HCT116 (cell line): ENCODE measurements around the gene RNF169. TPM values are rescaled to one million over a fixed set of nuclear protein-coding genes. Genes with fewer than 3 reads are reported as not detected.

Source experiments
- ATAC-seq: fragments of 200-7000 bp; cut with Tn5 transposase; 2 replicates; pipeline ENCODE4 v1.9.1; 2020; ENCODE audit warnings: mild to moderate bottlenecking, moderate library complexity
- BruUV-seq: library from RNA; stranded (reverse); fragments of 400-500 nt; replicated peaks from 2 replicates; lab custom pipeline; 2021; lab: Mats Ljungman, UMichigan
- CTCF ChIA-PET: fragments of 300-600 bp; sonication (Branson Sonifier 250); formaldehyde crosslinking; loops from one replicate; lab custom pipeline; 2021; ENCODE audit warnings: antibody characterized with exemption; lab: Charles Lee
- POLR2A ChIA-PET: fragments of 300-600, 350-600 bp; sonication (Branson Sonifier 250); formaldehyde crosslinking; loops from one replicate; lab custom pipeline; 2021; ENCODE audit warnings: antibody characterized with exemption; lab: Charles Lee
- RAD21 ChIA-PET, 2 experiments: fragments of 300-600 bp; sonication (Branson Sonifier 250); formaldehyde crosslinking; loops; one replicate each; lab custom pipeline; 2023; ENCODE audit warnings: low total read pairs in 2 of 2; ENCODE audit not compliant: uncharacterized antibody in 2 of 2, unreplicated experiment in 2 of 2, low non-redundant PET in 1 of 2; lab: Charles Lee
- DNase-seq: peaks from one replicate; pipeline ENCODE4 v3.0.0-alpha.2; 2010; ENCODE audit warnings: low read depth, low spot score
- H2AFZ ChIP-seq: fragments of 200-600 bp; shearing (Covaris generic), sonication (generic); 2 replicates; pipeline ENCODE4 v1.6.1; 2017; ENCODE audit warnings: low read depth, mixed run types, mixed read lengths, antibody characterized with exemption, low read length; ENCODE audit not compliant: poor library complexity, severe bottlenecking
- H3K27ac ChIP-seq: 2 replicates; pipeline ENCODE4 v1.5.1; 2012; ENCODE audit warnings: low read depth, low read length
- H3K27me3 ChIP-seq: fragments of 200-600 bp; sonication (generic); 2 replicates; pipeline ENCODE4 v1.6.1; 2016; ENCODE audit warnings: mixed run types, low read length, mixed read lengths; ENCODE audit not compliant: insufficient read depth
- H3K36me3 ChIP-seq, 2 experiments: fragments of 200-500 bp in 1 of 2; fragments of 200-600 bp in 1 of 2; sonication (Bioruptor generic) in 1 of 2; sonication (generic) in 1 of 2; 2 replicates each; pipeline versions ENCODE4 v1.5.1 to v1.6.1; 2014 to 2016; ENCODE audit warnings: low read length in 2 of 2, inconsistent platforms in 1 of 2, mixed read lengths in 1 of 2, mixed run types in 1 of 2; ENCODE audit not compliant: insufficient read depth in 2 of 2, control insufficient read depth in 1 of 2
- H3K4me1 ChIP-seq, 2 experiments: fragments of 200-600 bp in 1 of 2; sonication (generic) in 1 of 2; 2 replicates each; pipeline versions ENCODE4 v1.5.1 to v1.6.1; 2012 to 2017; ENCODE audit warnings: low read length in 2 of 2, inconsistent platforms in 1 of 2, mild to moderate bottlenecking in 1 of 2, mixed read lengths in 1 of 2, mixed run types in 1 of 2, moderate library complexity in 1 of 2; ENCODE audit not compliant: insufficient read depth in 2 of 2, control insufficient read depth in 1 of 2
- H3K4me2 ChIP-seq: fragments of 200-600 bp; sonication (generic); 2 replicates; pipeline ENCODE4 v1.6.1; 2017; ENCODE audit warnings: mixed run types, low read length, mixed read lengths
- H3K4me3 ChIP-seq, 2 experiments: fragments of 200-600 bp in 1 of 2; sonication (generic) in 1 of 2; replicated peaks in 1 of 2; 2 replicates each; pipeline ENCODE4 v1.5.1; 2011 to 2016; ENCODE audit warnings: low read length in 2 of 2, control low read depth in 1 of 2, low read depth in 1 of 2, mild to moderate bottlenecking in 1 of 2, mixed read lengths in 1 of 2, mixed run types in 1 of 2
- H3K79me2 ChIP-seq: fragments of 200-600 bp; sonication (generic); 2 replicates; pipeline ENCODE4 v1.6.1; 2017; ENCODE audit warnings: mild to moderate bottlenecking, mixed run types, low read length, moderate library complexity, mixed read lengths; ENCODE audit not compliant: insufficient read depth
- H3K9ac ChIP-seq: fragments of 200-600 bp; sonication (generic); 2 replicates; pipeline ENCODE4 v1.6.1; 2016; ENCODE audit warnings: low read length, mixed read lengths
- H3K9me2 ChIP-seq: fragments of 200-600 bp; sonication (generic), shearing (Covaris generic); 2 replicates; pipeline ENCODE4 v1.6.1; 2017; ENCODE audit warnings: mixed run types, mild to moderate bottlenecking, moderate library complexity; ENCODE audit not compliant: insufficient read depth
- H3K9me3 ChIP-seq, 2 experiments: fragments of 200-500 bp in 1 of 2; fragments of 200-600 bp in 1 of 2; sonication (Bioruptor generic) in 1 of 2; sonication (generic) in 1 of 2; 2 replicates each; pipeline ENCODE4 v1.6.1; 2014 to 2017; ENCODE audit warnings: low read length in 2 of 2, mixed read lengths in 2 of 2, inconsistent platforms in 1 of 2, low read depth in 1 of 2, mild to moderate bottlenecking in 1 of 2, mixed run types in 1 of 2, moderate library complexity in 1 of 2; ENCODE audit not compliant: control insufficient read depth in 1 of 2, insufficient read depth in 1 of 2
- H4K20me1 ChIP-seq: fragments of 200-600 bp; sonication (generic), shearing (Covaris generic); 2 replicates; pipeline ENCODE4 v1.6.1; 2017; ENCODE audit warnings: mixed run types, mild to moderate bottlenecking, moderate library complexity; ENCODE audit not compliant: insufficient read depth
- CEBPB ChIP-seq: IDR thresholded peaks from 2 replicates; pipeline ENCODE4 v1.6.1; 2012; ENCODE audit warnings: low read depth
- CTCF ChIP-seq, 3 experiments: fragments of 200-600 bp in 1 of 3; sonication (generic) in 1 of 3; IDR thresholded peaks in 2 of 3; conservative IDR thresholded peaks in 1 of 3; 2 replicates each; pipeline ENCODE4 v1.5.1; 2012 to 2017; ENCODE audit warnings: low read depth in 2 of 3, low read length in 2 of 3, antibody characterized with exemption in 1 of 3, borderline replicate concordance in 1 of 3, control low read depth in 1 of 3, mild to moderate bottlenecking in 1 of 3, mixed read lengths in 1 of 3, mixed run types in 1 of 3, moderate library complexity in 1 of 3; ENCODE audit not compliant: insufficient read depth in 1 of 3
- EGR1 ChIP-seq: IDR thresholded peaks from 2 replicates; pipeline ENCODE4 v1.6.1; 2012; ENCODE audit warnings: low read depth
- ELF1 ChIP-seq: IDR thresholded peaks from 2 replicates; pipeline ENCODE4 v1.6.1; 2012; ENCODE audit warnings: low read depth, borderline replicate concordance
- EZH2 ChIP-seq: fragments of 200-600 bp; sonication (generic); IDR thresholded peaks from 2 replicates; pipeline ENCODE4 v1.6.1; 2017; ENCODE audit warnings: antibody characterized with exemption, mixed run types
- EZH2phosphoT487 ChIP-seq: fragments of 200-600 bp; IDR thresholded peaks from 2 replicates; pipeline ENCODE4 v1.6.1; 2018; ENCODE audit warnings: antibody characterized with exemption, borderline replicate concordance
- MAX ChIP-seq: IDR thresholded peaks from 2 replicates; pipeline ENCODE4 v1.6.1; 2012
- SRF ChIP-seq: IDR thresholded peaks from 2 replicates; pipeline ENCODE4 v1.6.1; 2012; ENCODE audit warnings: low read depth
- ZBTB33 ChIP-seq: IDR thresholded peaks from 2 replicates; pipeline ENCODE4 v1.6.1; 2011; ENCODE audit warnings: mild to moderate bottlenecking, low read length, moderate library complexity; ENCODE audit not compliant: insufficient replicate concordance; ENCODE audit errors: extremely low read depth
- ZNF274 ChIP-seq: fragments of 200-500 bp; sonication (Bioruptor generic); IDR thresholded peaks from 2 replicates; pipeline ENCODE4 v1.6.1; 2014; ENCODE audit warnings: mild to moderate bottlenecking, low read depth, low read length, inconsistent platforms
- intact Hi-C: fragments of 100-400 bp; cut with micrococcal nuclease; formaldehyde crosslinking; loops from 2 replicates; pipeline ENCODE4 v1.10.0; 2022
- total RNA-seq: library from RNA; stranded (reverse); gene quantifications from one replicate; pipeline ENCODE4 v1.2.1, GENCODE V29; 2021; ENCODE audit not compliant: unreplicated experiment

RNF169 gene
- total RNA-seq, 1 experiment from 2014 or later = 22.5 TPM

DNA sequence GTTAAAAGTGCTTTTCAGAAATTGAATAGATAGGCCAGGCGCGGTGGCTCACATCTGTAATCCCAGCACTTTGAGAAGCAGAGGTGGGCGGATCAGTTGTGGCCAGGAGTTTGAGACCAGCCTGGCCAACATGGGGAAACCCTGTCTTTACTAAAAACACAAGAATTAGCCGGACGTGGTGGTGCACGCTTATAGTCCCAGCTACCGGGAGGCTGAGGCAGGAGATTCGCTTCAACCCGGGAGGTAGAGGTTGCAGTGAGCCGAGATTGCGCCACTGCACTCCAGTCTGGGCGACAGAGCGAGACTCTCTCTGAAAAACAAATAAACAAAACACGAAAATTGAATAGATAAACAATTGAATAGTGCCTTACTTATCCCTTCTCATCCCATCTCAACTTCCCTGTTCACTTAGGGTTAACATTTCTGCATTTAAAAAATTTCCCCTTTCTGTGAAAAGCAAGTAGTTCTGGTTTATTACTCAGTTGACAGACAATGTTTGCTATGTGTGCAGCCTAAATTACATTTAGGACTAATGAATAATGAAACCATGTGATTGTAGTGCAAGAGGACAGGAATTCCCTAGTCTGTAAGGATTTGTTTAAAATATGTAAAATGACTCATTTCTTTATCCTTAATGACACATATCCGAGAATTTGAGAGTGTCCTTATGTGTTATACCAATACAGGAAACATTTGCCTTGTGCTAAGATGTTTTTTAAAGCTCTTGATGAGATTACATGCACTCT lies 6.0 kb downstream of the RNF169 start:
- CTCF ChIA-PET = interaction anchor here (1.5 kb wide), 1 partner anchor 15 kb away, joined by 5 read pairs; no protein-coding TSS in a partner anchor
- POLR2A ChIA-PET = no interaction called here
- DNase-seq = no peak
- Histone ChIP-seq H4K20me1 (peaks cover 4% of the 10 kb centered on the region; the same call in 1 of the 2 replicates), H3K9ac (no peak overlapping the region), H3K4me2 (peak overlapping the region; percentile 26), H3K36me3 (no peaks in the 10 kb centered on the region), H3K4me1 (peaks cover 6 to 26% of the 10 kb centered on the region in 2 experiments), H3K9me3 (no peaks in the 10 kb centered on the region), H3K27me3 (no peaks in the 10 kb centered on the region), H3K4me3 (no peak overlapping the region), H2AFZ (no peak overlapping the region)
- RAD21 ChIA-PET = no interaction called here
- no TSS peak for BruUV-seq
- ATAC-seq = no peak
- no peak for TF ChIP-seq SRF
- TF ChIP-seq EZH2 = no peak
- TF ChIP-seq CTCF (IDR thresholded peaks at IDR 0.05 in 2 of 3, conservative IDR thresholded peaks at IDR 0.05 in 1 of 3; ENCODE audit: borderline replicate concordance in 1 of 3, insufficient read depth in 1 of 3, low read depth in 2 of 3, low read length in 2 of 3) = no peak
- no peak for TF ChIP-seq ELF1
- no peak for TF ChIP-seq CEBPB
- TF ChIP-seq ZBTB33 = no peak
- no peak for TF ChIP-seq EGR1
- no peak for TF ChIP-seq EZH2phosphoT487
- no peak for TF ChIP-seq MAX
- no peak for TF ChIP-seq ZNF274
- TF ChIP-seq, all 23 proteins: peak for 0
- intact Hi-C loops = no loop called here
- Histone ChIP-seq H3K9me2 (no peaks in the 10 kb centered on the region), H3K79me2 (peaks cover 71% of the 10 kb centered on the region), H3K27ac (no peak overlapping the region)
